NCI-H1417 treated with DMSO at 0.1 percent for 48 hours (cell line): ENCODE data around the gene FAM241B.

Experiments used
- DNase-seq: peaks from one replicate; lab custom pipeline; 2025; lab: John Stamatoyannopoulos, UW

The FAM241B gene

DNA sequence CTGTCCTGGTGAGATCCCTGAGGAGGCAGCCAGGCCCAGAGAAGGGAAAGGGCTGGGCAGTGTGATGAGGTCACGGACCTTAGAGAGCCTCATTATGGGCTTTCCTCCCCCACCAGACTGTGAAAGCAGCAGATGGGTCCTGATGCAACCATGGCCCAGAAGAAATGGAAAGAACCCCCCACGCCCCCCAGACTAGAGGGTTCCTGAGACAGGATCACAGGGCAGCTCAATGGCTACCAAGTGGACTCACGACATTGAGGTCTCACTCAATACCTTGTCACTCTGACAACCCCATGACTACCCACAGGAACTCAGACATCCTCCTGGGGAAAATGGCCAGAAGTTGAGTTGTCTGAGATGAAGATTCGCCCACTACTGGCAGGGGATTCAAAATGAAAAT, 36.7 kb downstream of the FAM241B start:
- no peak for DNase-seq

- no peak for DNase-seq
Observed at GRCh38 chr10:69668721-69669120, 38.7 kb downstream of the FAM241B start.

GRCh38 chr10:69669409-69669808, 39.4 kb downstream of the FAM241B start:
- no peak for DNase-seq

DNA sequence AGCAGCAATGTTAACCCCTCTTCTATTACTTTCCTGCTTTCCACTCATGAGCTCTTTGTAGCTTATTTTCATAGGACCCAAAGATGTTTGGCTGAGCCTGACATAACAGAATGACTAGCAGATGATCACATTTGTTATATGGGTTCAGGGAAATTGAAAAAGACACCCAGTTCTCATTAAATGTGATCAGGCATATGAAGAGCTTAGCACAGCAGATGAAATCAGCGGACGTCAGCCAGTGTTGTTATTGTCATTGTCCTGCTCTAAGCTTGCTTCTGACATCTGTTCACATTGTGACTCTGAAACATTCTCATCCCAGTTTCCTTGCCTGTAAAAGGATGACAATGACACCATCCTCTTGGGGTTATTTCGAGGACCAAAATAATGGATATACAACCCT, 43.5 kb downstream of the FAM241B start:
- DNase-seq, result no peak

DNA sequence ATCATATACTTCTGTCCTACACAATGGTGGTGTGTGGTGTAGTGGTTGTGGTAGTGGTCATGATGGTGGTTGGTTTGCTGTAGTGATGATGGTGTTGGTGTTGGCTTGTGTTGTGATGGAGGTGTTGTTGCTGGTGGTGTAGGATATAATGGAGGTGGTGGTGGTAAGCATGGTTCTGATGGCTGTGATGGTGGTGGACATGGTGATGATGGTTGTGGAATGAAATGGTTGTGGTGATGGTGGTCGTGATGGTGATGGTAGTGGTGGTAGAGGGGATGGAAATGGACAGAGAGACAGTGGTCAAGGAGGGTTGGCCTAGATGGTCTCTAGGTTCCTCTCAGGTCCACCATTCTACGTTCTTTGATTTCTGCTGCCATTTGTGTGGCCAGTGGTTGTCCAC, 44.7 kb downstream of the FAM241B start:
- DNase-seq, result no peak

DNA sequence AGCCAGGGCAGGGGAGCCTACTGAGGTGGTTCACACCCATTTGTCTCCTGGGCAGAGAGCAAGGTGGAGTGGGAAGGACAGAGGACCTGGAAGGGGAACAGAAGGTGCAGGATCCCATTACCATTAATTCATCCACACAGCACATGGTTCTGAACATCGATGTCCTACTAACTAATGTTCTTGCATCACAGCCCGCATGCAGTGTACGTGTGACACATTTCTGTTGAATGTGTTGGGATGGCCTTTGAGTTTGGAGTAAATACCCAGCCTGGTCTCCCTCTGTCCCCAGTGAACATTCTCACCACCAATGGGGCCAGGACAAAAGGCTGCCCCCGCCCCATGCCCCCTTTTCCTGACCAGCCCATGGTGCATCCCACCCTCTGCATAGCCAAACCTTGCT, 46.3 kb downstream of the FAM241B start:
- no peak for DNase-seq

DNA sequence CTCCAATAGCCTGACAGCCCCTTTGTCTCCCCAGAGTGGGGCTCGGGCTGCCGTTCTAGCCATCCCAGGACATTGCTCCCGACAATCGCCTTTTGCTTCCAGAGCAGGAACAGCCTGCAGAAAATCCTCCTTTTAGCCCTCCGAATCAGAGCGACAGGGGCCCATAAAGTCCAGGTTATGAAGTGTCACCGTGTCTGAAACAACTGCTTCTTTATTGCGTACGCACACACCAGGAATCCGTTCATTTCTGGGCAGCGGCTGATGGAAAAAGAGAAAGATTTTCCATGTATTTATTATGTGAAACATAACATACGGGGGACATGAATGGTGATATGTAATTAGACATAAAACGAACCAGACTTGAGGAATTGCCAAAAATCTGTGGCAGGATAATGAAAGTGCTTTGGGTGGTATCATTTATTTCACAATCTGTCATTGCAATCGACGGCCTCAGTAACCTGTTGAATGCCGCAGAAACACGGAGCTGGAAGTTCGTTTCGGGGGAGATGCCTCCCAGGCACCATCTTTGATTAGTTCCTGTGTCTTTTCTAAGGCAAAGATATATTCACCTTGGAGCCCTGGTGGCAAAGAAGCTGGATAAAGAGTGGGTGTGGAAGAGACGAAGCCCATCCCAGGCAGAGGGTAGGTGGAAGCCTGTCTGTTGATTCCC, 48.1 kb downstream of the FAM241B start:
- DNase-seq, result no peak

GRCh38 chr10:69679736-69680135, 49.7 kb downstream of the FAM241B start:
- DNase-seq, result no peak

- DNase-seq, result no peak
Observed at GRCh38 chr10:69680610-69681009, 50.6 kb downstream of the FAM241B start.

DNA sequence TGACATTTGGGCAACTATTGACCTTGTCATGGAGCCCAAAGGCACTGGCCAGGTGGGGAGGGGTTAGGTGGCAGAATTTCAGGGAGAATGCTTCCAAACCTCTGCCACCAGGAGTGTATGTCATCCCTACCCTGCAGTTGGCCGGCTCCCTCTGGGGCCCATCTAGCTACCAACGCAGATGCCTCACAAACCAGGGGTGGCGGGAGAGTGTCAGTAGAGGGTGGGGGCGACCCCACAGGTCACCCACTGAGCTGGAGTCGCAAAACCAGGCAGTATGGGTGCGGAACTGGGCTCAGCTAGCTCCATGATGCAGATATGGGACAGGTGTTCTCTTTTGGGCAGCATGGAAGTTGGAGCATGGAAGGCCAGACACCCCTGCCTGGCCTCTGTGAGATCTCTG, 51.4 kb downstream of the FAM241B start:
- no peak for DNase-seq

DNA sequence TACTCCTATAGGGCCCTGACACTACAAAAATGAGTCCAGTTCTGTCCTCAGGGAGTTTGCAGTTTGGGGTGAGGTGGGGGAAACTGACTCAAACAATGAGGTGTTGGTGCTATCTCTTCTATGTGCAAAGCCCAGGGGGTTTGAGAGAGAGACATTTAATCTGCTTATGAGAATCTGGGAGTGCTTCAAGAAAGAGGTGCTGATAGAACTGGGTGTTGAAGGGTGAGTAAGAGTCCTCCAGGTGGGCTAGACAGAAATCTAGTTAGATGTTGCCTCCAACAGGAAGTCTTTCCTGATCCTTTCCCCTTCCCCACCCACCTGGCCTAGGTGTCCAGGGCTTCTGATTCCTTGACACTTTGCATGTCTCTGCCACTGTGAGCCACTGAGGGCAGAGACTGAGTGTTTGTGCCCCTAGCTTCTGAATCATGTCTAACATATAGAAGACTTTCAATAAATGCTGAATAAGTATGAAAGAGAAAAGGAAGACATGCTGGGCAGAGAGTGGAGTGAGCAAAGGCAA, 53.0 kb downstream of the FAM241B start:
- no peak for DNase-seq
